GM12801 (cell line): Measurements from ENCODE around the gene XXYLT1.

Experiments
- TF ChIP-seq, protein P1 (sequence below): IDR thresholded peaks from one replicate; pipeline ENCODE4 v1.5.1; 2011; ENCODE audit warnings: control low read depth; ENCODE audit not compliant: insufficient read length; ENCODE audit errors: extremely low read depth

Gene XXYLT1

DNA sequence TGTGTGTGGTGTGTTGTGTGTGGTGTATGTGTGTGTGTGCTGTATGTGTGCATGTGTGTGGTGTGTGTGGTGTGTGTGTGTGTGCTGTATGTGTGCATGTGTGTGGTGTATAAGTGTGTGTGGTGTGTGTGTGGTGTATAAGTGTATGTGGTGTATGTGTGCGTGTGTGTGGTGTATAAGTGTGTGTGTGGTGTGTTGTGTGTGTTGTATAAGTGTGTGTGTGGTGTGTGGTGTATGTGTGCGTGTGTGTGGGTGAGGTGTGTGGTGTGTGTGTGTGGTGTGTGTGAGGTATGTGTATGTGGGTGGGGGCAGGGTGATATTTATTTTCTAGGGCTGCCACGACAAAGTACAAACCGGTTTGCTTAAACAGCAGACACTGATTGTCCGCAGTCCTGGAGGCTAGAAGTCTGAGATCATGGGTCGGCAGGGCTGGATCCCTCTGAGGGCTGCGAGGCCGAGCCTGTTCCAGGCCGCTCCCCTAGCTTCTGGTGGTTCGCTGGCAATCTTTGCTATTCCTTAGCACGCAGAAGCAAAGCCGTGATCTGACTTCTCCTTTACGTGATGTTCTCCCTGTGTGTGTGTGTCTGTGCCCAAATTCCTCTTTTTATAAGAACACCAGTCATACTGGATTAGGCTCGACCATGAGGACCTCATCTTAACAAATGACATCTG is 160.2 kb downstream of the XXYLT1 start:
- TF ChIP-seq, protein P1, sequence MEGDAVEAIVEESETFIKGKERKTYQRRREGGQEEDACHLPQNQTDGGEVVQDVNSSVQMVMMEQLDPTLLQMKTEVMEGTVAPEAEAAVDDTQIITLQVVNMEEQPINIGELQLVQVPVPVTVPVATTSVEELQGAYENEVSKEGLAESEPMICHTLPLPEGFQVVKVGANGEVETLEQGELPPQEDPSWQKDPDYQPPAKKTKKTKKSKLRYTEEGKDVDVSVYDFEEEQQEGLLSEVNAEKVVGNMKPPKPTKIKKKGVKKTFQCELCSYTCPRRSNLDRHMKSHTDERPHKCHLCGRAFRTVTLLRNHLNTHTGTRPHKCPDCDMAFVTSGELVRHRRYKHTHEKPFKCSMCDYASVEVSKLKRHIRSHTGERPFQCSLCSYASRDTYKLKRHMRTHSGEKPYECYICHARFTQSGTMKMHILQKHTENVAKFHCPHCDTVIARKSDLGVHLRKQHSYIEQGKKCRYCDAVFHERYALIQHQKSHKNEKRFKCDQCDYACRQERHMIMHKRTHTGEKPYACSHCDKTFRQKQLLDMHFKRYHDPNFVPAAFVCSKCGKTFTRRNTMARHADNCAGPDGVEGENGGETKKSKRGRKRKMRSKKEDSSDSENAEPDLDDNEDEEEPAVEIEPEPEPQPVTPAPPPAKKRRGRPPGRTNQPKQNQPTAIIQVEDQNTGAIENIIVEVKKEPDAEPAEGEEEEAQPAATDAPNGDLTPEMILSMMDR, result no peak

DNA sequence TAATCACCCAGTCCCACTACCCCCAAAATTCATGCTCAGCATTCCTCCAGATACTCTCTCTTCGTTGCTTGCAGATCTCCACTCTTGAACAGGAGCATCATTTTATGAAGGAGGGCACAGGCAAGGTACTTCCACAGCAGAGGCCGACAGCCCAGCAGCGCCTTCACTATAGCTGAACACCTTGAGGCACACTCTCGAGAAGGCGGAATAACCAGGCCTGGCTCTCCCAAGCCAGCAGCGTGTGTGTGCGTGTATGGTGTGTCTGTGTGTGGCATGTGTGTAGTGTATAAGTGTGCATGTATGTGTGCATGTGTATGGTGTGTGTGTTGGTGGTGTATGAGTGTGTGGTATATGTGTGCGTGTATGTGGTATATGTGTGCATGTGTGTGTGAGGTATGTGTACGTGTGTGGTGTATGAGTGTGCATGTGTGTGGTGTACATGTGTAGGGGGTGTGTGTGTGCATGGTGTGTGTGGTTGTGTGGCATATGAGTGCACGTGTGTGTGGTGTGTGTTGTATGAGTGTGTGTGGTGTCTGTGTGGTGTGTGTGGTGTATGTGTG is 161.8 kb downstream of the XXYLT1 start:
- TF ChIP-seq, protein P1, result no peak

DNA sequence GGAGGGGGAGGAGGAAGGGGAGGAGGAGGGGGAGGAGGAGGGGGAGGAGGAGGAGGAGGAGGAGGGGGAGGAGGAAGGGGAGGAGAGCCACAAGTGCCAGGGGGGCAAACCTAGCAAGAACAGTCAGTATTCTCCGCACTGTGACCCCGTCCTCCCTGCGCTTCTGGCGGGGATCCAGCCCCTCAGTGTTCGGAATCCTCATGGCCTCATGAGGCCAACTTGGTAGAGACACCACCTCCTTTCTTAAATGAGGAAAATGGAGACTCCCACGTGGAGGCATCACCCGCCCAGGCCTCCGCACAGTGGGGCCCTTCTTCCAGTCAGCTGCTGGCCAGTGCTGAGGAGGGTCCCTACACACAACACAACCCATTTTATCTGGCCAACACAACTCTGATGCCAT is 163.4 kb downstream of the XXYLT1 start:
- TF ChIP-seq, protein P1, result no peak

DNA sequence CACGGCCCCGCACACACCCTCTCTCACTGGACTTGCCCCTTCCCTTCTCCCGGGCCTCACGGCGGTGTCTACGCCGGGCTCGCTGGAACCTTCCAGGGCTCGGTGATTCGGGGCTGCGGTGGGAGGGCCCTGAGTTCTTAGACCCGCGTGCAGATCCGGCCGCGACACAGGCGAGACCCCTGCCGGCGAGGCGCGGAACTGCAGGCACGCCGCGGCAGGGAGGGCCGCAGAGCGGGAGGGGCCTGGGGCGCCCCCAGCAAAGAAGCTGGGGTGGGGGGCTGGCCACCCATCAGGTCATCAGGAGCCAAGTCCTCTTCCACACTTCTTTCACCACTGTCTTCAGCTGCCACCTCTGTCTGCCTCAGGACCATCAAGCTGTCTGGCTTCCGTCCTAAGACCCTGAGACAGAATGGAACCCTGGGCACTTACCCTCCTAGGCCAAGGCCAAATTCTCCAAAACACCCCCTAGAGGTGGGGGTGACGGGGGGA is 164.5 kb downstream of the XXYLT1 start:
- TF ChIP-seq, protein P1, result no peak

DNA sequence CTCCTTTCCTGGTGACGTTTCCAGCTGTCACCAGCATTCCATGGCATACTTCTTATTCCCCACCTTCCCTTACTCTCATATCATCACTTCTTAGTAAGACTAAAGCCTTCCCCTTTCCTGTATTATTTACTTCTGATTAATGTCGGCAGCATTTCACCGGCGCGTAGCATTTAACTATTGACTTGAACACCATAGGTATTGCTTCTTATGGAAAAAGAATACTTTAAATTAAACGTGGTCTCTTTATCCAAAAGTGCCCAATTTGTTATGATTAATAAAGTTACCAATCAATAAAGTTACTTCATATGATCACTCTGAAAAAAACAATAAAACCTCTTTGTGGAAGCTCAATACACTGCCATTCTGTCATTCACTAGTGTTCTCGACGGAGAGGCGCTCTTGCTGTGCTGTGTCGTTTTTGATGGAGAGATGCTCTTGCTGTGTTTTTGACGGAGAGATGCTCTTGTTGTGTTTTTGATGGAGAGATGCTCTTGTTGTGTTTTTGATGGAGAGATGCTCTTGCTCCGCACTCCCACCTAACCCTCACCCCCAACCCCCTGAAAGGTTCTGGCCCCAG is 165.0 kb downstream of the XXYLT1 start:
- TF ChIP-seq, protein P1, result no peak

DNA sequence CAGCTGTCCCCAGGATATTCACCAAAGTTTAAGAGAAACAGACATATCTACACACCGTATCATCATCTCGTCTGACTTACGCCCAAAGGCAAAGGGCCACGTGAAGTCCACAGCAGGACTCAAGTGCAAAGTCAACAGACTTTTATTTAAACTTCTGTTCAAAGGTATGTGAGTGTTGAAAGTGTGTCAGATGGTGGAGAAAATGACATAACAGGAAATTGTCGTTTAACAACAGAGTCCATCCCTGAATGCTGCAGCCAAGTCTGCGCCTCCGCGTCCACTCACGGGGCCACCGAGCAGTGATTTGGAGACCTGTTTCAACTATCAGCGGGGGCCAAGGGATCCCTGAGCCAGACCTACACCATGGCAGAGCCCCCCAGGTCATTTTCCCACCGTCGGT is 165.6 kb downstream of the XXYLT1 start:
- TF ChIP-seq, protein P1, result no peak

DNA sequence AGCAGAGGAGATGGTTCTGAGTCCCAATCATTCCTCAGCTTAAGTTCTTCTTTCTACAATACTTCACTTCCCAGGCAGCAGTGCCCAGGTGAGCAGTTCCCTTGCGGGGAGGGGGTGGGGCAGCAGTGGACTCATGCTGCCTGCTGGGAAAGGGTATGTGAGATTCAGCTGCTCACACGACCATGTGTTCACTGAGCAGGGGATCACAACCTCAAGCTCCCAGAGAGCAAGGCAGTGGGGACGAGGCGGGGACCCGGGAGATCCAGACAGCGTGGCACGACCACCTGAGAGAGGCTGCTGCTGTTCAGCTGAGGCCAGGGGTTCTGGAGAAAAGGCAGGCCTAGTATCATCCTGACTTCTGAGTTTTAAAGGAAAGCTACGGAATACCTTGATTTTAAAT is 166.6 kb downstream of the XXYLT1 start:
- TF ChIP-seq, protein P1, result no peak
